Dendritic cell treated with granulocyte-macrophage colony-stimulating factor and Interleukin-4, amounts not matched to agents 40 ng/mL and 50 ng/mL, for 4 days (primary cell): Measurements from ENCODE around the gene TRIM16.
"Not testable (repeated sequence)": the region's sequence is repeated elsewhere in the genome, so short reads cannot be mapped to it uniquely, and the experiment has no call there.

Experiments
- H3K27ac Mint-ChIP-seq: one replicate; pipeline ENCODE4 v1.8.0; 2022; ENCODE audit warnings: mild to moderate bottlenecking, mixed read lengths
- H3K27me3 Mint-ChIP-seq: one replicate; pipeline ENCODE4 v1.8.0; 2022; ENCODE audit warnings: mild to moderate bottlenecking, mixed read lengths
- H3K36me3 Mint-ChIP-seq: one replicate; pipeline ENCODE4 v1.8.0; 2022; ENCODE audit warnings: low read depth, mixed read lengths
- H3K4me1 Mint-ChIP-seq: one replicate; pipeline ENCODE4 v1.8.0; 2022; ENCODE audit warnings: low read depth, mixed read lengths
- H3K4me3 Mint-ChIP-seq: one replicate; pipeline ENCODE4 v1.8.0; 2022; ENCODE audit warnings: mild to moderate bottlenecking, moderate library complexity, mixed read lengths
- H3K9me3 Mint-ChIP-seq: one replicate; pipeline ENCODE4 v1.8.0; 2022; ENCODE audit warnings: mixed read lengths
- intact Hi-C: fragments of 100-400 bp; cut with micrococcal nuclease; formaldehyde crosslinking; loops from one replicate; pipeline ENCODE4 v1.15.0; 2022

TRIM16 gene

GRCh38 chr17:15683824-15684478 lies at the start of gene TRIM16:
Gene TRIM16, minus strand, starts transcription at chr17:15684311. Its CDS starts 32,702 bp downstream, at chr17:15651609.
- Mint-ChIP-seq H3K4me3 (peak within 1 kb of the TSS; percentile 89), H3K27ac (peak within 1 kb of the TSS; percentile 84), H3K4me1 (peaks cover 15% of the 10 kb centered on the region)
- intact Hi-C loops, H3K9me3 Mint-ChIP-seq, H3K27me3 Mint-ChIP-seq, H3K36me3 Mint-ChIP-seq: not testable (repeated sequence)

- H3K27me3 Mint-ChIP-seq, H3K27ac Mint-ChIP-seq, H3K9me3 Mint-ChIP-seq, H3K4me3 Mint-ChIP-seq, H3K4me1 Mint-ChIP-seq, H3K36me3 Mint-ChIP-seq, intact Hi-C loops: not testable (repeated sequence)
These were observed 49.2 kb upstream of the TRIM16 start for GRCh38 chr17:15733174-15733789.

GRCh38 chr17:15731900-15732299 lies 47.8 kb upstream of the TRIM16 start, which contains the start of gene TBC1D26:
Gene TBC1D26, plus strand, starts transcription at chr17:15732283. Its CDS starts 3,066 bp downstream, at chr17:15735349.
- intact Hi-C loops, H3K27ac Mint-ChIP-seq, H3K4me1 Mint-ChIP-seq, H3K4me3 Mint-ChIP-seq, H3K36me3 Mint-ChIP-seq, H3K27me3 Mint-ChIP-seq, H3K9me3 Mint-ChIP-seq: not testable (repeated sequence)

GRCh38 chr17:15730535-15730934 lies 46.4 kb upstream of the TRIM16 start:
- H3K36me3 Mint-ChIP-seq, intact Hi-C loops, H3K4me3 Mint-ChIP-seq, H3K4me1 Mint-ChIP-seq, H3K9me3 Mint-ChIP-seq, H3K27me3 Mint-ChIP-seq, H3K27ac Mint-ChIP-seq: not testable (repeated sequence)

GRCh38 chr17:15716601-15717563 lies 32.8 kb upstream of the TRIM16 start:
- H3K27ac Mint-ChIP-seq, intact Hi-C loops, H3K4me3 Mint-ChIP-seq, H3K27me3 Mint-ChIP-seq, H3K4me1 Mint-ChIP-seq: not testable (repeated sequence)
- Mint-ChIP-seq H3K9me3 (peaks cover 41% of the 10 kb centered on the region), H3K36me3 (peaks cover 11% of the 10 kb centered on the region)

GRCh38 chr17:15708879-15709278 lies 24.8 kb upstream of the TRIM16 start:
- intact Hi-C loops, H3K4me3 Mint-ChIP-seq, H3K4me1 Mint-ChIP-seq, H3K27me3 Mint-ChIP-seq, H3K27ac Mint-ChIP-seq: not testable (repeated sequence)
- Mint-ChIP-seq H3K9me3 (peaks cover 28% of the 10 kb centered on the region), H3K36me3 (peaks cover 16% of the 10 kb centered on the region)

GRCh38 chr17:15704813-15705212 lies 20.7 kb upstream of the TRIM16 start:
- H3K27me3 Mint-ChIP-seq, H3K4me1 Mint-ChIP-seq, H3K27ac Mint-ChIP-seq, intact Hi-C loops, H3K4me3 Mint-ChIP-seq: not testable (repeated sequence)
- Mint-ChIP-seq H3K36me3 (peaks cover 16% of the 10 kb centered on the region), H3K9me3 (peaks cover 19% of the 10 kb centered on the region)

- H3K9me3 Mint-ChIP-seq = peaks cover 19% of the 10 kb centered on the region
- H3K36me3 Mint-ChIP-seq = peaks cover 20% of the 10 kb centered on the region
- H3K27me3 Mint-ChIP-seq, H3K27ac Mint-ChIP-seq, intact Hi-C loops, H3K4me3 Mint-ChIP-seq, H3K4me1 Mint-ChIP-seq: not testable (repeated sequence)
These were observed 20.1 kb upstream of the TRIM16 start for GRCh38 chr17:15704239-15704638.

- peak overlapping the region; percentile 89 for H3K4me3 Mint-ChIP-seq
- H3K4me1 Mint-ChIP-seq, H3K36me3 Mint-ChIP-seq, H3K9me3 Mint-ChIP-seq, H3K27me3 Mint-ChIP-seq, intact Hi-C loops: not testable (repeated sequence)
- H3K27ac Mint-ChIP-seq = peak overlapping the region; percentile 50
These were observed 15.8 kb upstream of the TRIM16 start for GRCh38 chr17:15699937-15700336.

GRCh38 chr17:15699413-15699924 lies 15.4 kb upstream of the TRIM16 start, which contains the start of gene ZNF286A:
Gene ZNF286A, plus strand, starts transcription at chr17:15699752. Its CDS starts 578 bp downstream, at chr17:15700330.
- H3K4me1 Mint-ChIP-seq, H3K27me3 Mint-ChIP-seq, H3K9me3 Mint-ChIP-seq, intact Hi-C loops, H3K36me3 Mint-ChIP-seq: not testable (repeated sequence)
- Mint-ChIP-seq H3K27ac (peak within 1 kb of the TSS; percentile 50), H3K4me3 (peak within 1 kb of the TSS; percentile 89)

GRCh38 chr17:15698967-15699366 lies 14.9 kb upstream of the TRIM16 start:
- H3K36me3 Mint-ChIP-seq, H3K27me3 Mint-ChIP-seq, H3K9me3 Mint-ChIP-seq, intact Hi-C loops, H3K4me1 Mint-ChIP-seq: not testable (repeated sequence)
- Mint-ChIP-seq H3K4me3 (peak overlapping the region; percentile 89), H3K27ac (peak overlapping the region; percentile 50)

- H3K9me3 Mint-ChIP-seq, H3K27ac Mint-ChIP-seq, intact Hi-C loops, H3K27me3 Mint-ChIP-seq, H3K36me3 Mint-ChIP-seq, H3K4me3 Mint-ChIP-seq: not testable (repeated sequence)
- H3K4me1 Mint-ChIP-seq = peaks cover 15% of the 10 kb centered on the region
These were observed 3.4 kb upstream of the TRIM16 start for GRCh38 chr17:15687494-15687893.

GRCh38 chr17:15683135-15683534 lies 976 bp downstream of the TRIM16 start:
- H3K36me3 Mint-ChIP-seq, intact Hi-C loops, H3K4me3 Mint-ChIP-seq: not testable (repeated sequence)

GRCh38 chr17:15675991-15676390 lies 8.1 kb downstream of the TRIM16 start:
- H3K27me3 Mint-ChIP-seq, H3K4me3 Mint-ChIP-seq, H3K27ac Mint-ChIP-seq, H3K9me3 Mint-ChIP-seq, H3K36me3 Mint-ChIP-seq, H3K4me1 Mint-ChIP-seq, intact Hi-C loops: not testable (repeated sequence)

More at GRCh38 chr17:15683135-15683534, 976 bp downstream of the TRIM16 start:
- not testable (repeated sequence) for H3K9me3 Mint-ChIP-seq, H3K27ac Mint-ChIP-seq, H3K27me3 Mint-ChIP-seq
- H3K4me1 Mint-ChIP-seq = peaks cover 15% of the 10 kb centered on the region
